Breast epithelium (tissue), 4 donors: ENCODE measurements around the gene CHN1. TPM values are rescaled to one million over a fixed set of nuclear protein-coding genes. Genes with fewer than 3 reads are reported as not detected.

Source experiments
- DNase-seq, 2 donors: peaks; one replicate each; pipeline ENCODE4 v3.0.0-alpha.2; 2019; ENCODE audit warnings: low spot score in 2 of 2
- H3K27ac ChIP-seq, 2 donors: fragments of 200-600 bp; sonication (generic) in 1 of 2; one replicate each; pipeline ENCODE4 v1.5.1; 2016 to 2019; ENCODE audit warnings: mild to moderate bottlenecking in 1 of 2
- H3K27me3 ChIP-seq, 2 donors: fragments of 200-600 bp; sonication (generic) in 1 of 2; one replicate each; pipeline versions ENCODE4 v1.5.1 to v1.6.0; 2017 to 2019; ENCODE audit warnings: control low read depth in 1 of 2, mild to moderate bottlenecking in 1 of 2
- H3K36me3 ChIP-seq: fragments of 200-600 bp; one replicate; pipeline ENCODE4 v1.5.1; 2019
- H3K4me1 ChIP-seq, 2 donors: fragments of 200-600 bp; sonication (generic); one replicate each; pipeline ENCODE4 v1.5.1; 2016 to 2019; ENCODE audit warnings: control low read depth in 1 of 2
- H3K4me3 ChIP-seq, 3 donors: fragments of 200-600 bp; sonication (generic); 1 replicate in 2 of 3; 2 replicates in 1 of 3; pipeline ENCODE4 v1.5.1; 2016 to 2019; ENCODE audit warnings: mild to moderate bottlenecking in 3 of 3, moderate library complexity in 2 of 3
- H3K9me3 ChIP-seq, 2 donors: fragments of 200-600 bp; sonication (generic) in 1 of 2; one replicate each; pipeline ENCODE4 v1.5.1; 2016 to 2019; ENCODE audit warnings: control low read depth in 1 of 2
- CTCF ChIP-seq, 3 donors: fragments of 450-650 bp; IDR thresholded peaks; one replicate each; pipeline ENCODE4 v1.5.1; 2016 to 2017; ENCODE audit warnings: antibody characterized with exemption in 3 of 3, mild to moderate bottlenecking in 3 of 3, moderate library complexity in 3 of 3
- POLR2A ChIP-seq: fragments of 450-650 bp; IDR thresholded peaks from one replicate; pipeline ENCODE4 v1.6.1; 2016; ENCODE audit warnings: antibody characterized with exemption, mild to moderate bottlenecking, moderate library complexity
- POLR2AphosphoS5 ChIP-seq, 3 donors: sonication (generic); formaldehyde crosslinking; IDR thresholded peaks; one replicate each; pipeline ENCODE4 v1.6.1; 2017; ENCODE audit warnings: antibody characterized with exemption in 3 of 3
- intact Hi-C: fragments of 100-400 bp; cut with DNase I; formaldehyde crosslinking; loops from one replicate; pipeline ENCODE4 v1.15.1; 2023; ENCODE audit warnings: low total_unique reads
- total RNA-seq, 3 donors: library from RNA; depleted of rRNA; stranded (reverse); fragments of >200 nt; gene quantifications; one replicate each; pipeline ENCODE4 v1.1.0, GENCODE V29; 2016

Gene CHN1
- total RNA-seq, 3 donors from 2014 or later = 9.8 to 14.7 (median 13.4) TPM

GRCh38 chr2:174778085-174778981 lies 226.8 kb downstream of the CHN1 start:
- Histone ChIP-seq H3K4me1 (no peaks in the 10 kb centered on the region), H3K9me3 (no peaks in the 10 kb centered on the region), H3K4me3 (no peak overlapping the region), H3K27ac (peak overlapping the region; percentile 79 to 89), H3K36me3 (no peaks in the 10 kb centered on the region), H3K27me3 (no peaks in the 10 kb centered on the region)
- peak in 1 of 2 donors; percentile 59 for DNase-seq
- TF ChIP-seq POLR2A = no peak
- TF ChIP-seq POLR2AphosphoS5 (IDR thresholded peaks at IDR 0.05) = peak; percentile 34 to 70 (median 47)
- no peak for TF ChIP-seq CTCF (IDR thresholded peaks at IDR 0.05)
- intact Hi-C loops = no loop called here

GRCh38 chr2:174777347-174778084 lies 227.7 kb downstream of the CHN1 start:
- Histone ChIP-seq H3K4me3 (no peak overlapping the region), H3K4me1 (no peaks in the 10 kb centered on the region), H3K36me3 (no peaks in the 10 kb centered on the region), H3K9me3 (no peaks in the 10 kb centered on the region), H3K27ac (peak overlapping the region; percentile 79 to 89), H3K27me3 (no peaks in the 10 kb centered on the region)
- DNase-seq = no peak
- intact Hi-C loops = no loop called here
- no peak for TF ChIP-seq POLR2AphosphoS5 (IDR thresholded peaks at IDR 0.05)
- no peak for TF ChIP-seq CTCF (IDR thresholded peaks at IDR 0.05)
- no peak for TF ChIP-seq POLR2A

GRCh38 chr2:174776675-174777074 lies 228.5 kb downstream of the CHN1 start:
- DNase-seq = no peak
- H3K36me3 ChIP-seq = no peaks in the 10 kb centered on the region
- H3K4me3 ChIP-seq = no peak overlapping the region
- no peaks in the 10 kb centered on the region for H3K27me3 ChIP-seq
- intact Hi-C loops = no loop called here
- H3K27ac ChIP-seq = peak overlapping the region in 1 of 2 donors; percentile 89
- no peak for TF ChIP-seq POLR2A
- no peak for TF ChIP-seq CTCF (IDR thresholded peaks at IDR 0.05)
- no peak for TF ChIP-seq POLR2AphosphoS5 (IDR thresholded peaks at IDR 0.05)
- no peaks in the 10 kb centered on the region for H3K4me1 ChIP-seq
- H3K9me3 ChIP-seq = no peaks in the 10 kb centered on the region

- intact Hi-C loops = no loop called here
- no peaks in the 10 kb centered on the region for H3K4me1 ChIP-seq
- TF ChIP-seq CTCF (IDR thresholded peaks at IDR 0.05) (no peak), POLR2A (no peak), POLR2AphosphoS5 (IDR thresholded peaks at IDR 0.05) (no peak)
- H3K36me3 ChIP-seq = no peaks in the 10 kb centered on the region
- DNase-seq = no peak
- H3K4me3 ChIP-seq = no peak overlapping the region
- no peaks in the 10 kb centered on the region for H3K27me3 ChIP-seq
- no peak overlapping the region for H3K27ac ChIP-seq
- no peaks in the 10 kb centered on the region for H3K9me3 ChIP-seq
These were observed 229.0 kb downstream of the CHN1 start for GRCh38 chr2:174776223-174776622.

GRCh38 chr2:174775571-174775980 lies 229.6 kb downstream of the CHN1 start:
- intact Hi-C loops = no loop called here

More at GRCh38 chr2:174775571-174775980, 229.6 kb downstream of the CHN1 start:
- TF ChIP-seq POLR2AphosphoS5 (IDR thresholded peaks at IDR 0.05) = no peak
- Histone ChIP-seq H3K27ac (no peak overlapping the region), H3K27me3 (no peaks in the 10 kb centered on the region), H3K9me3 (no peaks in the 10 kb centered on the region), H3K4me3 (no peak overlapping the region), H3K4me1 (no peaks in the 10 kb centered on the region), H3K36me3 (no peaks in the 10 kb centered on the region)
- no peak for DNase-seq
